ENCODE measurements around the gene IFNAR2.
A peak's percentile ranks its signal among the peaks of the same experiment; 100 is the strongest.
"Not testable (repeated sequence)": the region's sequence is repeated elsewhere in the genome, so short reads cannot be mapped to it uniquely, and the experiment has no call there.

Gene IFNAR2

GRCh38 chr21:33212159-33212851, 17.4 kb upstream of the IFNAR2 start:
- ChIA-PET POLR2A (no interaction called here), CTCF (interaction anchor here (2.0 kb wide), 1 partner anchor 15 kb away, joined by 6 read pairs; no protein-coding TSS in a partner anchor)
- H3K27me3 ChIP-seq (replicated peaks in 2 of 5; ENCODE audit: control insufficient read depth in 4 of 5, insufficient read depth in 5 of 5, low read length in 4 of 5), result no peaks in the 10 kb centered on the region
- H3K4me1 ChIP-seq (ENCODE audit: control extremely low read depth in 1 of 4, control insufficient read depth in 4 of 4, insufficient read depth in 4 of 4, low read length in 3 of 4), result peaks cover 14 to 45% (median 29%) of the 10 kb centered on the region in 4 experiments
- 65% methylated on average over 8 of the region's 8 CpGs for WGBS (ENCODE audit: insufficient coverage)
- DNase-seq, result peak in 1 of 3 donors; percentile 40
- peak overlapping the region in 1 of 2 experiments; percentile 8 for H3K27ac ChIP-seq (ENCODE audit: insufficient read depth in 1 of 2, low read depth in 1 of 2, low read length in 2 of 2, poor library complexity in 1 of 2, severe bottlenecking in 2 of 2)
- H3K9me3 ChIP-seq (ENCODE audit: control extremely low read depth in 1 of 5, control insufficient read depth in 4 of 5, insufficient read depth in 2 of 5, low read depth in 1 of 5, low read length in 4 of 5), result peaks cover 0 to 9% (median 3%) of the 10 kb centered on the region in 5 experiments
- H3K36me3 ChIP-seq (ENCODE audit: control insufficient read depth in 4 of 4, insufficient read depth in 4 of 4, low read length in 3 of 4), result no peaks in the 10 kb centered on the region
- no peak overlapping the region for H3K4me3 ChIP-seq (ENCODE audit: control insufficient read depth in 1 of 7, extremely low read depth in 1 of 7, insufficient read depth in 4 of 7, low read depth in 2 of 7, low read length in 6 of 7)

DNA sequence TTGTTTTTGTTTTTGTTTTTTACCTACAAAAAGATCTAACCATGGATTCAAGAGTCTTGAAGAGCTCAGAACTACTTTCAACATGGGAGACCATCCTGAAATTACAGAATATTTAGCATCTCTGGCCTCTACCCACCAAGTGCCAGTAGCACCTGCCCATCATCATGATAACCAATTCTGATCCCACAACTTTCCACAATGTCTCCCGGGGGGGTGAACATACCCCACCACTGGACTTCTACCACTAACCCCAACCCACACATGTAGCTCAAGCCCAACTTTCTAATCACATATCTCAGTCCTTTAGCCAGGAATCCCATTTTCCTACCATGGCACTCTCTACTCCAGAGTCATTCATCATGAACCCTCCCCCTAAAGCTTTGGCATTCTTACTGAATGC, 15.7 kb upstream of the IFNAR2 start:
- Histone ChIP-seq H3K9me3 (ENCODE audit: control extremely low read depth in 1 of 5, control insufficient read depth in 4 of 5, insufficient read depth in 2 of 5, low read depth in 1 of 5, low read length in 4 of 5) (no peaks in the 10 kb centered on the region), H3K4me3 (ENCODE audit: control insufficient read depth in 1 of 7, extremely low read depth in 1 of 7, insufficient read depth in 4 of 7, low read depth in 2 of 7, low read length in 6 of 7) (no peak overlapping the region), H3K27me3 (replicated peaks in 2 of 5; ENCODE audit: control insufficient read depth in 4 of 5, insufficient read depth in 5 of 5, low read length in 4 of 5) (no peaks in the 10 kb centered on the region), H3K36me3 (ENCODE audit: control insufficient read depth in 4 of 4, insufficient read depth in 4 of 4, low read length in 3 of 4) (no peaks in the 10 kb centered on the region), H3K4me1 (ENCODE audit: control extremely low read depth in 1 of 4, control insufficient read depth in 4 of 4, insufficient read depth in 4 of 4, low read length in 3 of 4) (peaks cover 14 to 47% (median 29%) of the 10 kb centered on the region in 4 experiments), H3K27ac (ENCODE audit: insufficient read depth in 1 of 2, low read depth in 1 of 2, low read length in 2 of 2, poor library complexity in 1 of 2, severe bottlenecking in 2 of 2) (no peak overlapping the region)
- CTCF ChIA-PET, result no interaction called here
- DNase-seq, result no peak
- POLR2A ChIA-PET, result no interaction called here
- 75% methylated on average over 1 of the region's 1 CpG for WGBS (ENCODE audit: insufficient coverage)

- DNase-seq, result no peak
- WGBS (ENCODE audit: insufficient coverage), result 100% methylated on average over 1 of the region's 2 CpGs
- POLR2A ChIA-PET, result no interaction called here
- CTCF ChIA-PET, result no interaction called here
- peaks cover 0 to 5% (median 0%) of the 10 kb centered on the region in 5 experiments for H3K9me3 ChIP-seq (ENCODE audit: control extremely low read depth in 1 of 5, control insufficient read depth in 4 of 5, insufficient read depth in 2 of 5, low read depth in 1 of 5, low read length in 4 of 5)
- H3K27ac ChIP-seq (ENCODE audit: insufficient read depth in 1 of 2, low read depth in 1 of 2, low read length in 2 of 2, poor library complexity in 1 of 2, severe bottlenecking in 2 of 2), result no peak overlapping the region
- no peak overlapping the region for H3K4me3 ChIP-seq (ENCODE audit: control insufficient read depth in 1 of 7, extremely low read depth in 1 of 7, insufficient read depth in 4 of 7, low read depth in 2 of 7, low read length in 6 of 7)
- H3K36me3 ChIP-seq (ENCODE audit: control insufficient read depth in 4 of 4, insufficient read depth in 4 of 4, low read length in 3 of 4), result no peaks in the 10 kb centered on the region
- H3K4me1 ChIP-seq (ENCODE audit: control extremely low read depth in 1 of 4, control insufficient read depth in 4 of 4, insufficient read depth in 4 of 4, low read length in 3 of 4), result peaks cover 14 to 38% (median 25%) of the 10 kb centered on the region in 4 experiments
- H3K27me3 ChIP-seq (replicated peaks in 2 of 5; ENCODE audit: control insufficient read depth in 4 of 5, insufficient read depth in 5 of 5, low read length in 4 of 5), result no peaks in the 10 kb centered on the region
Observed at GRCh38 chr21:33217138-33217520, 12.6 kb upstream of the IFNAR2 start.

DNA sequence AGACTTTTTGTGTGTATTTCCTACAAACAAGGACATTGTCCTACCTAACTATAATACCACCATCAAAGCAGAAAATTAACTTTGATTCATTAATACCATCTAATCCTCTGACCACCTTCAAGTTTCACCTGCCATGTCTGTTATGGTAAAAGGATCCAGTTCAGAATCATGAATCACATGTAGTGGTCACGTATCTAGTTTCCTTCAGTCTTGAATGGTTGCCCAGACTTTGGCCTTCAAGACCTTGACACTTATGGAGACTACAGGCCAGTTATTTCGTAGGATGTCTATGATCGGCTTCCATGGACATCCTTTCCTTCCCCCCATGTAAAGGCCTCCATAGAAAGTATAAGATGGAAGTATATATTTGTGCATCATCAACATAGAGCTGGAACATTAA, 10.4 kb upstream of the IFNAR2 start:
- POLR2A ChIA-PET, result no interaction called here
- no peaks in the 10 kb centered on the region for H3K27me3 ChIP-seq (replicated peaks in 2 of 5; ENCODE audit: control insufficient read depth in 4 of 5, insufficient read depth in 5 of 5, low read length in 4 of 5)
- no peak for DNase-seq
- peaks cover 0 to 5% (median 0%) of the 10 kb centered on the region in 5 experiments for H3K9me3 ChIP-seq (ENCODE audit: control extremely low read depth in 1 of 5, control insufficient read depth in 4 of 5, insufficient read depth in 2 of 5, low read depth in 1 of 5, low read length in 4 of 5)
- H3K27ac ChIP-seq (ENCODE audit: insufficient read depth in 1 of 2, low read depth in 1 of 2, low read length in 2 of 2, poor library complexity in 1 of 2, severe bottlenecking in 2 of 2), result no peak overlapping the region
- 100% methylated on average over 1 of the region's 3 CpGs for WGBS (ENCODE audit: insufficient coverage)
- CTCF ChIA-PET, result no interaction called here
- no peaks in the 10 kb centered on the region for H3K36me3 ChIP-seq (ENCODE audit: control insufficient read depth in 4 of 4, insufficient read depth in 4 of 4, low read length in 3 of 4)
- H3K4me3 ChIP-seq (ENCODE audit: control insufficient read depth in 1 of 7, extremely low read depth in 1 of 7, insufficient read depth in 4 of 7, low read depth in 2 of 7, low read length in 6 of 7), result no peak overlapping the region
- peaks cover 11 to 30% (median 21%) of the 10 kb centered on the region in 4 experiments for H3K4me1 ChIP-seq (ENCODE audit: control extremely low read depth in 1 of 4, control insufficient read depth in 4 of 4, insufficient read depth in 4 of 4, low read length in 3 of 4)

DNA sequence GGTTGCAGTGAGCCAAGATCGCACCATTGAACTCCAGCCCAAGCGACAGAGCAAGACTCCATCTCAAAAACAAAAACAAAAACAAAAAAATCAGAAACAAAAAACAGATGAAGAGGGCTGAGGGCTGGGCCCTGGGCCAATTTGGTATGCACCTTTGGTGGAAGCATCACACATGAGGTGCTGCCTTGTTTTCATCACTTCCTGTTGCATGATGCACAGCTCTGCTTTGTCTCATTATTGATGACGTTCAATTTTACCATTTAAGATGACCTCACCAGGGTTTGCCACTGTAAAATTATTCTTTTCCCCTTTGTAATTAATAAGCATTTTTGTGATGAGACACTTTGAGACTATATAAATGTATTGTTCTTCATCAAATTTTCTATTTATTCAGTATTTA, 9.8 kb upstream of the IFNAR2 start:
- no CpG with 5 or more reads among the region's 3 CpGs for WGBS (ENCODE audit: insufficient coverage)

DNA sequence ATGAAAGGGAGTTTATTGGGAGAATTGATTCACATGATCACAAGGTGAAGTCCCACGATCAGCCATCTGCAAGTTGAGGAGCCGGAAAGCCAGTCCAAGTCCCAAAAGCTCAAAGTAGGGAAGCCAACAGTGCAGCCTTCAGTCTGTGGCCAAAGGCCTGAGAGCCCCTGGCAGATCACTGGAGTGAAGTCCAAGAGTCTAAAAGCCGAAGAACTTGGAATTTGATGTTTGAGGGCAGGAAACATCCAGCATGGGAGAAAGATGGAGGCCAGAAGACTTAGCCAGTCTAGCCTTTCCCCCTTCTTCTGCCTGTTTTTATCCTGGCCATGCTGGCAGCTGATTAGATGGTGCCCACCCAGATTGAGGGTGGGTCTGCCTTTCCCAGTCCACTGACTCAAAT, 4.4 kb upstream of the IFNAR2 start:
- peaks cover 0 to 11% (median 5%) of the 10 kb centered on the region in 4 experiments for H3K4me1 ChIP-seq (ENCODE audit: control extremely low read depth in 1 of 4, control insufficient read depth in 4 of 4, insufficient read depth in 4 of 4, low read length in 3 of 4)
- CTCF ChIA-PET; H3K36me3 ChIP-seq (ENCODE audit: control insufficient read depth in 4 of 4, insufficient read depth in 4 of 4, low read length in 3 of 4); DNase-seq; H3K27me3 ChIP-seq (replicated peaks in 2 of 5; ENCODE audit: control insufficient read depth in 4 of 5, insufficient read depth in 5 of 5, low read length in 4 of 5); POLR2A ChIA-PET; H3K27ac ChIP-seq (ENCODE audit: insufficient read depth in 1 of 2, low read depth in 1 of 2, low read length in 2 of 2, poor library complexity in 1 of 2, severe bottlenecking in 2 of 2); H3K9me3 ChIP-seq (ENCODE audit: control extremely low read depth in 1 of 5, control insufficient read depth in 4 of 5, insufficient read depth in 2 of 5, low read depth in 1 of 5, low read length in 4 of 5); H3K4me3 ChIP-seq (ENCODE audit: control insufficient read depth in 1 of 7, extremely low read depth in 1 of 7, insufficient read depth in 4 of 7, low read depth in 2 of 7, low read length in 6 of 7): not testable (repeated sequence)
- 100% methylated on average over 2 of the region's 3 CpGs for WGBS (ENCODE audit: insufficient coverage)

More for the DNA sequence above, 9.8 kb upstream of the IFNAR2 start:
- POLR2A ChIA-PET, result no interaction called here
- Histone ChIP-seq H3K9me3 (ENCODE audit: control extremely low read depth in 1 of 5, control insufficient read depth in 4 of 5, insufficient read depth in 2 of 5, low read depth in 1 of 5, low read length in 4 of 5) (peaks cover 0 to 5% (median 0%) of the 10 kb centered on the region in 5 experiments), H3K4me3 (ENCODE audit: control insufficient read depth in 1 of 7, extremely low read depth in 1 of 7, insufficient read depth in 4 of 7, low read depth in 2 of 7, low read length in 6 of 7) (no peak overlapping the region), H3K27ac (ENCODE audit: insufficient read depth in 1 of 2, low read depth in 1 of 2, low read length in 2 of 2, poor library complexity in 1 of 2, severe bottlenecking in 2 of 2) (no peak overlapping the region), H3K4me1 (ENCODE audit: control extremely low read depth in 1 of 4, control insufficient read depth in 4 of 4, insufficient read depth in 4 of 4, low read length in 3 of 4) (peaks cover 9 to 25% (median 19%) of the 10 kb centered on the region in 4 experiments), H3K27me3 (replicated peaks in 2 of 5; ENCODE audit: control insufficient read depth in 4 of 5, insufficient read depth in 5 of 5, low read length in 4 of 5) (no peaks in the 10 kb centered on the region), H3K36me3 (ENCODE audit: control insufficient read depth in 4 of 4, insufficient read depth in 4 of 4, low read length in 3 of 4) (no peaks in the 10 kb centered on the region)
- DNase-seq, result no peak
- CTCF ChIA-PET, result no interaction called here

DNA sequence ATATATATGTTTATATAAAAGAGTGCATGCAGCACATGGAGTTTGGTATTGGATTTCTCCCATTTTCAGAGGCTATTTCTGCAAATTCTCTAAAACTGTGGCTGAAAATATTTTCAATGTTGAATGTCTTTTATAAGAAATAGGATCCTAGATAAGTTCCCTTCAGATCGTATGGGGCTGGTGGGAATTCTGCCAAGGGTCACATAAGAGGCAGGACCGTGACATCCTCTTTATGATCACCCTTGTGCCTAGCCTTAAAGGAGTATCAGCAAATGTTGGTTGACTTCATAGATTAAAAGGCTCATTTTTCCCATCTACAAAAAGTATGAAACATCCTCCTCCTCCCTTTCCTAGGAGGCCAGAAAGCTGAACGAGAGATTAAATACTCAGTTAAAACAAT, 1.3 kb upstream of the IFNAR2 start:
- ChIA-PET CTCF (interaction anchor here (1.5 to 2.1 kb wide), 2 partner anchors 97 to 216 kb away, joined by 4 to 6 read pairs; partner anchors contain the start of gene IFNAR1), POLR2A (interaction anchor here (0.6 kb wide), 1 partner anchor 250 kb away, joined by 3 read pairs; no protein-coding TSS in a partner anchor)
- H3K9me3 ChIP-seq (ENCODE audit: control extremely low read depth in 1 of 5, control insufficient read depth in 4 of 5, insufficient read depth in 2 of 5, low read depth in 1 of 5, low read length in 4 of 5), result peaks cover 0 to 1% (median 0%) of the 10 kb centered on the region in 5 experiments
- H3K36me3 ChIP-seq (ENCODE audit: control insufficient read depth in 4 of 4, insufficient read depth in 4 of 4, low read length in 3 of 4), result no peaks in the 10 kb centered on the region
- no peak overlapping the region for H3K4me3 ChIP-seq (ENCODE audit: control insufficient read depth in 1 of 7, extremely low read depth in 1 of 7, insufficient read depth in 4 of 7, low read depth in 2 of 7, low read length in 6 of 7)
- no peaks in the 10 kb centered on the region for H3K27me3 ChIP-seq (replicated peaks in 2 of 5; ENCODE audit: control insufficient read depth in 4 of 5, insufficient read depth in 5 of 5, low read length in 4 of 5)
- peaks cover 24 to 40% (median 34%) of the 10 kb centered on the region in 4 experiments for H3K4me1 ChIP-seq (ENCODE audit: control extremely low read depth in 1 of 4, control insufficient read depth in 4 of 4, insufficient read depth in 4 of 4, low read length in 3 of 4)
- 67% methylated on average over 1 of the region's 3 CpGs for WGBS (ENCODE audit: insufficient coverage)
- DNase-seq, result no peak
- H3K27ac ChIP-seq (ENCODE audit: insufficient read depth in 1 of 2, low read depth in 1 of 2, low read length in 2 of 2, poor library complexity in 1 of 2, severe bottlenecking in 2 of 2), result no peak overlapping the region

All from common myeloid progenitor, CD34-positive (primary cell).